Measurements from ENCODE around the gene GATA2.
A peak's percentile ranks its signal among the peaks of the same experiment; 100 is the strongest.

Gene GATA2

DNA sequence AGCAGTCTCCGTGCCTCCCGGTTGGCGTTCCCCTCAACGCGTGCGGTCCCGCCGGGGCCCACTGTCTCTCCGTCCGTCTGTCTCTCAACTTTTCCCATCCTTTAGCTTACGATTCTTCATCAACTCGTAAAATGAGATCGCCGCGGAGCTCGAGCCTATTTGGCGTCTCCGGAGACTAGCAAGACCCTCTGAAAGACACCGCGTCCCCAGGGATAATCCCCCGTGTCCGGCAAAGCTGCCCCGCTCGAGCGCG lies 3.4 kb downstream of the GATA2 start:
- H3K27ac ChIP-seq: peak overlapping the region; percentile 72
- DNase-seq (ENCODE audit: low read depth, low spot score): no peak

GRCh38 chr3:128488991-128489673 lies 3.9 kb downstream of the GATA2 start:
- no peak for DNase-seq (ENCODE audit: low read depth, low spot score)
- peak overlapping the region; percentile 72 for H3K27ac ChIP-seq

DNA sequence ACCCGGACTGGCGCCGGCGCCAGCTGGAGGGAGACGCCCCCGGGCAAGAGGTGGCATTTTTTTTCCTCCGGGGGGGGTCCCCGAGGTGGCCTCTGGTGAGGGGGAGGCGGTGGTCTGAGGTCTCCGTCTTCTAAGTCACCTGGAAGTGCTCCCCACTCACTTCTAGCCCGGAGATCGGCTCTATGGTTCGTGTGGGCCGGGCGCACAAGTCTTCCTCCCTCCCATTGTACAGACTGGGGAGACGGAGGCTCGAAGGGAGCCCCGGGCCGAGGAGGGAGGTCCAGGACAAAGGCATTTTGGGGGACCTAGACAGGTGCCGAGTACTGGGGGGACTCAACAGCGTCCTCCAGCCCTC lies 4.4 kb downstream of the GATA2 start:
- H3K27ac ChIP-seq: peak overlapping the region; percentile 72

GRCh38 chr3:128487813-128488635 lies 5.0 kb downstream of the GATA2 start:
- no peak for DNase-seq (ENCODE audit: low read depth, low spot score)
- H3K27ac ChIP-seq: peak overlapping the region; percentile 72

More for the DNA sequence above, 4.4 kb downstream of the GATA2 start:
- DNase-seq (ENCODE audit: low read depth, low spot score): no peak

- no peak overlapping the region for H3K27ac ChIP-seq
- DNase-seq (ENCODE audit: low read depth, low spot score): no peak
Observed at GRCh38 chr3:128487538-128487812, 5.5 kb downstream of the GATA2 start.

DNA sequence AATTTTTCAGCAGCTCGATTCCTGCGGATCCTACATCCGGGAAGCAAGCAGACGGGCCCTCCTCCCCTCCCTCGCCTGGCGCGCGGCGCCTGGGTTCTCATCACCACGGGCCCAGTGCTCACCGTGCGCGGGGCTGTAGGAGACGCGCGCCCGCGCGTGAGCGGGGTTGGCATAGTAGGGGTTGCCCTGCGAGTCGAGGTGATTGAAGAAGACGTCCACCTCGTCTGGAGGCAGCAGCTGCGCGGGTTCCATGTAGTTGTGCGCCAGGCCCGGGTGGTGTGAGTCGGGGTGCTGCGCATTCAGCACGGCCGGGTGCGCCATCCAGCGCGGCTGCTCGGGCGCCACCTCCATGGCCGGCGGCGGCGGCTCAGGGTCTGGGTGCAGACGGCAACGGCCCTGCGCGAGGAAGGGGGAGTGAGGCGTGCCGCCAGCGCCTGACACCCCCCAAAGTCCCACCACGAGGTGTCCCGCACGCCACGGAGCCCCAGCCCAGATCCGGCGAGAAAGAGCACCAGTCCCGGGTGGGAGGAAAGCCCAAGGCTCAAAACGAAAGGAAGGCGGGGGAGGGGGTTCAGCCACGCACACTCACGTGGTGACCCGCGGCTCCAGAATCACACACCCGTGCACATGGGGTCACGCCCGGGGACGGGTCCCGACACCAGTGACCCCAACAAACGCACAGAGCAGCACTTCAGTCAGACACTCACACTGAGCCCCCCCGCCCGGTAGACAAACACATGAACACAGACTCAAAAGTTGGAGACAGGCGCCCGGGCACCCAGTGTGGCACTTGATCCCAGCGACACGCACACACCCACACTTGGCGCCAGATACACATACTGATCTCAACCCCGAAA lies 6.1 kb downstream of the GATA2 start:
- no peak for DNase-seq (ENCODE audit: low read depth, low spot score)
- H3K27ac ChIP-seq: no peak overlapping the region

DNA sequence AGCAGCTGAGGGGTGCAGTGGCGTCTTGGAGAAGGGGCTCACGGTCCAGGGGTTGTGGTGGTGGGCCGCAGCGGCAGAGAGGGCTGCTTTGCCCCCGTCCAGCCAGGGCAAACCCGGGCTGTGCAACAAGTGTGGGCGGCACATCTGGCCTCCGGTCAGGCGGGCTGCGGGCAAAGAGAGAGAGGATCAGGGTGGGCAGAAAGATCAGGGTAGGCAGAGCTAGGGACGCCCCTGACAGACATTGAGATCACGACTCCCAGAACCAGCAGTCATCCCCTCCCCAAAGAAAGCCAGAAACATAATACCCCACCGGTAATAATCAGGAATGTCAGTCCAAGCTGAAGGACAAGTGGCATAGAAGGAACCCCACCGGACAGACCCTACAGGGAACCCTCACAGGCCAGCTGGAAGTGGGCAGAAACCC lies 6.8 kb downstream of the GATA2 start:
- H3K27ac ChIP-seq: no peak overlapping the region
- DNase-seq (ENCODE audit: low read depth, low spot score): no peak

DNA sequence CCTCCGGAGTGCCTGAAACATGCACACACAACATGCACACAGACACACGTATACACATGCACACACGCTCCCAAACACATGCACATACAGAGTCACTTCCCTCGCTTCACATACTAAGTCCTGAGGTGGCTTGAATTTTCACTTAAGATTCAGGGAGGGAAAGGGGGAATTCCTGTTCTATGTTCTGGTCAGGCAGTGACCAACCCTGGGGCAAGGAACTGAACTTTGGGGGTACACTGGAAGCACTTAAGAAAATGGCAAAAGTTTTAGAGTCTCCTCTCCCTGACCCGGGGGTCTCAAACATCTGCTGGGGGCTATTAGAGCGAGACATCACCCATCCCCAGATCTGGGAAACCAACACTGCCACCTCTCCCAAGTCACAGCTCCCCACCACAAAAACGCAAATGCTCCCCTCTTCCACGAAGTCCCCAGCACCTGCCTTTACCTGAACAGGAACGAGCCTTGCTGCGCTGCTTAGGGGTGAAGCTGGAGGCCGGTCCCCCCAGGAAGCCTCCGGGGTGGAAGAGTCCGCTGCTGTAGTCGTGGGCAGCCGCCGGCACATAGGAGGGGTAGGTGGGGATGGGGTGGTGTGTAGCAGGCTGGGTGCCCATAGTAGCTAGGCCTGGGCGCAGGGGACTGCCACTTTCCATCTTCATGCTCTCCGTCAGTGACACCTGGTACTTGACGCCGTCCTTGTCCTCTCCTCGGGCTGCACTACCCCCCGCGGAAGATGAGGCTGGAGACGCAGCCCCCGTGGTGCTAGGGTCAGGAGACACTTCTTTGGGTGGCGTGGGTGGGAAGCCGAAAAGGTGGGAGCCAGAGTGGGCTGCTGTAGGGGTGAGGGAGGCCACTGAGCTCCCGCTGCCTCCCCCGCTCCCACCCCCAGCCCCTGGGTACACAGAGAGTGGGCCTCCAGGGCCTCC lies 7.5 kb downstream of the GATA2 start:
- no peak overlapping the region for H3K27ac ChIP-seq
- no peak for DNase-seq (ENCODE audit: low read depth, low spot score)

- H3K27ac ChIP-seq: no peak overlapping the region
Observed at GRCh38 chr3:128484404-128485281, 8.4 kb downstream of the GATA2 start.

GRCh38 chr3:128483657-128484403 lies 9.2 kb downstream of the GATA2 start:
- H3K27ac ChIP-seq: no peak overlapping the region
- no peak for DNase-seq (ENCODE audit: low read depth, low spot score)

More at GRCh38 chr3:128484404-128485281, 8.4 kb downstream of the GATA2 start:
- no peak for DNase-seq (ENCODE audit: low read depth, low spot score)

DNA sequence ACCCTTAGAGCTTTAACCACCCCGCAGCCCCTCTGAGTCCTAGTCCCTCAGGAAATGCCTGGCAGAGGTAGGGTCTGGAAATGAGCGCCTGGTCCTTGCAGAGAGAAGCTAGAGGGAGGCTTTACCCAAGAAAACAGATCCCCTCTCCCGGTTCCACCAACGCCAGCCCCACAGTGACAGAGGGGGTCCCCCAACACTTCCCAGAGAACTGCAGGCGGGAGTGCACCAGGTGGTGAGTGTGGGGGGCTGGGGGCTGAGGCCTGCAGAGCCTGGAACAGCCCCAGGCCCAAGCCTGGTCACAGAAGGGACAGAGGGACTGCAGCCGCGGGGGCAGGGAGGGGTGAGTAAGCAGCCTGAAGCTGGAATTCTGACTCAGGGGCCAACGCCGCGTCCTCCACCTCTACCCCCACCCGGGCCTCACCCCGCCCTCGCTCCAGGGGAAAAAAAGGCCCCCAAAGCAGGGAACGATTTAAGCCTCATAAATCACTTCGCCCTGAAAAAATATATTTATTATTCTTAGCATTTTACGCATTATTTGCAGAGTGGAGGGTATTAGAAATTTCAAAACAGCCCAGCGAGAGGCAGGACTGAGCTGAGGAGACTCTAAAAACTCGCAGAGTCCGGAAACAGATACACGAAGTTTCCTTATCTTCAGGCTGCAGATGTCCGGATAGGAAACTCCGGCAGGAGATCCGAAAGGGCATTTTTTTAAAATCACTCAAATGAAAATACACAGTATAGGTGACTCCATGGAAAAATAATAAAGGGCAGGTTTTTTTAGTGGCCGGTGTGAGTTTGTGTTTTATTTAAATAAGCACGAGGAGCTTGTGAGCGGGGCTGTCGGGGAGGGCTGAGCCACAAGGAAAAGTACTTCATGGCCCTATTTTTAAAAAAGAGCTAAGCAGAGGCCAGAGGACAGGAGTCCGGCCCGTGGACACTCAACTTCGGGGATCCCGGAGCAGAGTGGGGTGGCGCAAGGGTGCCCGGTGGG lies 10.0 kb downstream of the GATA2 start:
- DNase-seq (ENCODE audit: low read depth, low spot score): no peak
- no peak overlapping the region for H3K27ac ChIP-seq

DNA sequence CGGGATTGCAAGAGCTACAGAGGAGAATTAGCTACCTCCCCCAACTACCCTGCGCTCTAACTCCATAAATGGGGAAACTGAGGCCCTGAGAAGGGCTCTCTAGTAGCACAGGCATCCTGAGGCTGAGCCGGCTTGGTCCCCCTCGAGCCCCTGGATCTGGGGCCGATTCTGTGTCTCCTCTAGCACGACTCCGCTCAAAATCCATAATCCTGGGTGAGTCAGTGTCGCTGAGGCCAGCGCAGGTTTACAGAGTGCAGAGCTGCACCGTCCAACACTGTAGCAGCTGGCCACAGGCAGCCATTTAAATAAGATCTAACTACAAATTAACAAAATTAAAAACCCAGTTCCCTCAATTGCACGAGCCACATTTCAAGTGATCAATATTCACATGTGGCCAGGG lies 10.8 kb downstream of the GATA2 start:
- no peak for DNase-seq (ENCODE audit: low read depth, low spot score)
- H3K27ac ChIP-seq: no peak overlapping the region

- H3K27ac ChIP-seq: no peak overlapping the region
- DNase-seq (ENCODE audit: low read depth, low spot score): no peak
Observed at GRCh38 chr3:128481438-128481942, 11.5 kb downstream of the GATA2 start.

- no peak for DNase-seq (ENCODE audit: low read depth, low spot score)
- H3K27ac ChIP-seq: no peak overlapping the region
Observed at GRCh38 chr3:128480717-128481437, 12.1 kb downstream of the GATA2 start.

DNA sequence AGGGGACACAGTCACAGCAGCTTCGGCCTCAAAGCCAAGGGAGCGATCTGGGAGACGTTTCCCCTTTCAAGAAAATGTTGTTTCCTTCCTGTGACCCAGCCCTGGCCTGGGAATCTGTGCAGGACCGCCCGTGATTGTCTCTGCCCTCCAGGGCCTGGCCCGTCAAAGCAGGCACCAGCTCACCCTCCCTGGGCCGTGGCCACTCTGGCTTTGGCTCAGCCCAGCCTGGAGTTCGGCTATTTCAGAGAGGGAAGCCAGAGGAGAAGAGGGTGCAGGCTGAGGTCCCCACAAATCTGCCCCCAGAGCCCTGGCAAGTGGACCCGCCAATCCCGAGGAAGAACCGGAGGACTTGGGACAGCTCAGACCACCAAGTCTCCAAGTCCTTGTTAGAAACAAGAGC lies 12.7 kb downstream of the GATA2 start:
- DNase-seq (ENCODE audit: low read depth, low spot score): no peak
- H3K27ac ChIP-seq: no peak overlapping the region

GRCh38 chr3:128479558-128480086 lies 13.4 kb downstream of the GATA2 start:
- no peak for DNase-seq (ENCODE audit: low read depth, low spot score)
- no peak overlapping the region for H3K27ac ChIP-seq
